IMR-90 (cell line): Measurements from ENCODE around the gene NR2F2. TPM values are rescaled to one million over a fixed set of nuclear protein-coding genes. Genes with fewer than 3 reads are reported as not detected.

Experiments used
- ATAC-seq: fragments of 200-7000 bp; cut with Tn5 transposase; 2 replicates; pipeline ENCODE4 v1.9.1; 2020; ENCODE audit warnings: low read depth, mild to moderate bottlenecking, moderate library complexity
- BruUV-seq: library from RNA; stranded (reverse); fragments of 400-500 nt; replicated peaks from 2 replicates; lab custom pipeline; 2021; lab: Mats Ljungman, UMichigan
- CTCF ChIA-PET: fragments of 300-600 bp; formaldehyde crosslinking; extraction: SDS; loops from one replicate; lab custom pipeline; 2021; ENCODE audit warnings: antibody characterized with exemption; lab: Yijun Ruan, JAX
- POLR2A ChIA-PET: fragments of 300-600 bp; sonication (Branson Sonifier 250); formaldehyde crosslinking; loops from one replicate; lab custom pipeline; 2022; ENCODE audit warnings: antibody characterized with exemption; ENCODE audit not compliant: unreplicated experiment; lab: Charles Lee
- DNase-seq: peaks from one replicate; pipeline ENCODE4 v3.0.0; 2013
- H2AFZ ChIP-seq: replicated peaks from 2 replicates; pipeline ENCODE3; 2013; ENCODE audit warnings: low read length, mild to moderate bottlenecking; ENCODE audit not compliant: poor library complexity
- H2AK5ac ChIP-seq: 2 replicates; pipeline ENCODE4 v1.6.1; 2013; ENCODE audit warnings: low read depth, low read length, inconsistent platforms
- H2AK9ac ChIP-seq: replicated peaks from 2 replicates; pipeline ENCODE3; 2013; ENCODE audit warnings: mild to moderate bottlenecking, low read depth, low read length, moderate library complexity; ENCODE audit not compliant: poor library complexity
- H2BK120ac ChIP-seq: 2 replicates; pipeline ENCODE4 v1.6.1; 2013; ENCODE audit warnings: low read depth, low read length, inconsistent platforms
- H2BK15ac ChIP-seq: 3 replicates; pipeline ENCODE4 v1.6.1; 2013; ENCODE audit warnings: low read depth, low read length, inconsistent platforms
- H2BK20ac ChIP-seq: 2 replicates; pipeline ENCODE4 v1.6.1; 2013; ENCODE audit warnings: low read depth, mild to moderate bottlenecking, inconsistent platforms, low read length, moderate library complexity
- H2BK5ac ChIP-seq: 2 replicates; pipeline ENCODE4 v1.6.1; 2013; ENCODE audit warnings: mild to moderate bottlenecking, low read depth, low read length, inconsistent platforms; ENCODE audit not compliant: poor library complexity, severe bottlenecking
- H3K14ac ChIP-seq: replicated peaks from 2 replicates; pipeline ENCODE4 v1.6.1; 2013; ENCODE audit warnings: low read depth, low read length, inconsistent platforms
- H3K18ac ChIP-seq: 2 replicates; pipeline ENCODE4 v1.6.1; 2013; ENCODE audit warnings: low read depth, low read length, control low read depth
- H3K23ac ChIP-seq: 2 replicates; pipeline ENCODE4 v1.6.1; 2013; ENCODE audit warnings: low read depth, low read length, inconsistent platforms
- H3K27ac ChIP-seq: 2 replicates; pipeline ENCODE4 v1.5.1; 2013; ENCODE audit warnings: mild to moderate bottlenecking, control low read depth, low read length; ENCODE audit not compliant: insufficient read depth
- H3K27me3 ChIP-seq: 2 replicates; pipeline ENCODE4 v1.6.1; 2013; ENCODE audit warnings: low read length; ENCODE audit not compliant: control insufficient read depth, insufficient read depth
- H3K36me3 ChIP-seq: 2 replicates; pipeline ENCODE4 v1.6.1; 2013; ENCODE audit warnings: low read length, mixed read lengths; ENCODE audit not compliant: control insufficient read depth, insufficient read depth
- H3K4ac ChIP-seq: 2 replicates; pipeline ENCODE4 v1.6.1; 2013; ENCODE audit warnings: low read depth, low read length, inconsistent platforms
- H3K4me1 ChIP-seq: 2 replicates; pipeline ENCODE4 v1.6.1; 2013; ENCODE audit warnings: low read length, mixed read lengths; ENCODE audit not compliant: control insufficient read depth, insufficient read depth
- H3K4me2 ChIP-seq: 2 replicates; pipeline ENCODE4 v1.6.1; 2013; ENCODE audit warnings: low read depth, mild to moderate bottlenecking, control low read depth, low read length, moderate library complexity
- H3K4me3 ChIP-seq: 2 replicates; pipeline ENCODE4 v1.5.1; 2013; ENCODE audit warnings: low read depth, mild to moderate bottlenecking, control low read depth, low read length, moderate library complexity; ENCODE audit not compliant: insufficient read depth
- H3K56ac ChIP-seq: 2 replicates; pipeline ENCODE4 v1.6.1; 2013; ENCODE audit warnings: low read length, inconsistent platforms; ENCODE audit not compliant: insufficient read depth; ENCODE audit errors: extremely low read depth
- H3K79me1 ChIP-seq, 2 experiments: 2 replicates each; pipeline ENCODE4 v1.6.1; 2013; ENCODE audit warnings: low read length in 2 of 2, inconsistent platforms in 1 of 2, low read depth in 1 of 2
- H3K9ac ChIP-seq: 2 replicates; pipeline ENCODE4 v1.6.1; 2013; ENCODE audit warnings: low read depth, low read length, control low read depth
- H3K9me1 ChIP-seq: 2 replicates; pipeline ENCODE4 v1.6.1; 2013; ENCODE audit warnings: low read length, inconsistent platforms; ENCODE audit not compliant: insufficient read depth
- H3K9me3 ChIP-seq: 2 replicates; pipeline ENCODE4 v1.6.1; 2013; ENCODE audit warnings: low read length; ENCODE audit not compliant: control insufficient read depth, insufficient read depth
- H4K20me1 ChIP-seq: 2 replicates; pipeline ENCODE4 v1.6.1; 2013; ENCODE audit warnings: low read length, inconsistent platforms; ENCODE audit not compliant: insufficient read depth
- H4K5ac ChIP-seq: 2 replicates; pipeline ENCODE4 v1.6.1; 2013; ENCODE audit warnings: mild to moderate bottlenecking, low read depth, low read length, control low read depth
- H4K8ac ChIP-seq, 2 experiments: 2 replicates each; pipeline ENCODE4 v1.6.1; 2013; ENCODE audit warnings: low read depth in 2 of 2, low read length in 2 of 2, control low read depth in 1 of 2, inconsistent platforms in 1 of 2
- H4K91ac ChIP-seq: 2 replicates; pipeline ENCODE4 v1.6.1; 2013; ENCODE audit warnings: low read depth, low read length, inconsistent platforms; ENCODE audit not compliant: insufficient read depth
- BHLHE40 ChIP-seq: fragments of 150-350 bp; IDR thresholded peaks from 2 replicates; pipeline ENCODE4 v1.6.1; 2016; ENCODE audit warnings: mild to moderate bottlenecking, low read depth, low read length
- ELK1 ChIP-seq: fragments of 150-350 bp; IDR thresholded peaks from 2 replicates; pipeline ENCODE4 v1.6.1; 2016; ENCODE audit warnings: low read depth, mild to moderate bottlenecking, low read length, moderate library complexity, borderline replicate concordance
- MAZ ChIP-seq: IDR thresholded peaks from 2 replicates; pipeline ENCODE4 v1.6.1; 2012; ENCODE audit warnings: low read depth, mild to moderate bottlenecking, low read length, improper control_type of control experiment, moderate library complexity, borderline replicate concordance
- MXI1 ChIP-seq: IDR thresholded peaks from 2 replicates; pipeline ENCODE4 v1.6.1; 2012; ENCODE audit warnings: low read depth, mild to moderate bottlenecking, low read length, moderate library complexity, borderline replicate concordance
- POLR2A ChIP-seq: IDR thresholded peaks from 2 replicates; pipeline ENCODE4 v1.6.1; 2012; ENCODE audit warnings: mild to moderate bottlenecking, low read depth, low read length
- RAD21 ChIP-seq: IDR thresholded peaks from 2 replicates; pipeline ENCODE4 v1.6.1; 2012; ENCODE audit warnings: low read length, improper control_type of control experiment
- RCOR1 ChIP-seq: IDR thresholded peaks from 2 replicates; pipeline ENCODE4 v1.6.1; 2012; ENCODE audit warnings: mild to moderate bottlenecking, low read length, improper control_type of control experiment; ENCODE audit not compliant: insufficient replicate concordance
- WGBS, 2 experiments: methylation state at CpG; one replicate each; pipeline versions ENCODE4 v1.1.5 to v1.1.7; 2013; ENCODE audit warnings: missing lambda C conversion rate in 2 of 2; ENCODE audit not compliant: insufficient read length in 1 of 2; ENCODE audit errors: extremely low coverage in 2 of 2; 5-methylcytosine and 5-hydroxymethylcytosine counted together
- dilution Hi-C: fragments of 300-500 bp; cut with HindIII; formaldehyde crosslinking; loops from one replicate; pipeline ENCODE4 v1.14.3; 2018; ENCODE audit warnings: low sequenced_read_pairs; ENCODE audit not compliant: unreplicated experiment
- in situ Hi-C: fragments of 300-500 bp; cut with MboI; formaldehyde crosslinking; loops from 3 replicates; pipeline ENCODE4 v1.14.3; 2019; ENCODE audit warnings: low sequenced_read_pairs, inconsistent platforms, mixed read lengths
- intact Hi-C: fragments of 100-400 bp; cut with micrococcal nuclease; formaldehyde crosslinking; loops from 2 replicates; pipeline ENCODE4 v1.10.0; 2022
- polyA plus RNA-seq, 3 experiments: library from polyadenylated mRNA; depleted of rRNA; stranded (reverse); fragments of >200 nt; gene quantifications; 2 replicates each; pipeline ENCODE4 v1.2.3, GENCODE V29; 2012; ENCODE audit warnings: low replicate concordance in 1 of 3
- total RNA-seq: library from RNA; depleted of rRNA; stranded (reverse); fragments of >200 nt; gene quantifications from 2 replicates; pipeline ENCODE4 v1.2.3, GENCODE V29; 2012
- TF ChIP-seq, protein P1 (sequence below): conservative IDR thresholded peaks from 2 replicates; pipeline ENCODE4 v1.5.1; 2012; ENCODE audit warnings: mild to moderate bottlenecking, low read depth, low read length, improper control_type of control experiment

NR2F2 gene
- total and polyA plus RNA-seq, 2 of the 4 experiments (the other 2 are of a cell fraction) = 20.3 to 161 TPM

DNA sequence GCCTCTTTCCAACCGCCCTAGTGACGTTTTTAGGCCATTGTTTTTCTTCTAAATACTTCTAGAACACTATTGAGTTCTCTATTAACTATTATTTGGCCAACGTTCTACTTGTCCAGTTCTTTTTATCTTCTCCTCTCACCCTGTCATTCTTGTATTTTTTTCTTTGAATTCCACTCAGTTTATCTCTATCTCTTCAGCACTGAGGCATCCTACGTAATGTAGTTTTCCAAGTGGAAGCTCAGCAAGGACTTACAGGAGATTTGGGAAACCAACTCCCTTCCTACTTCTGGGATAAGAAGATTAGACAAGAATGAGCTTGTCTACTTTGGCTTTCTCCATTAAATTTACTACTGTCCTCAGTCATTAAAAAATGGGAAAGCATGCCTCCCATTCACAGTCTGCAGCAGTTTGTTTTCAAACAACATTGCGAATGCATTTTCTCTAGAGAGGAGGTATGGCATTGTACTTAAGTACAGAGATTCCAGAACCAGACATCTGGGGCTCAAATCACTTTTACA lies 21.3 kb upstream of the NR2F2 start:
- Histone ChIP-seq H3K9me3 (no peaks in the 10 kb centered on the region), H3K9ac (no peak overlapping the region), H3K4me3 (no peak overlapping the region), H2AFZ (no peak overlapping the region), H4K20me1 (no peaks in the 10 kb centered on the region), H3K4me2 (no peak overlapping the region), H3K18ac (no peak overlapping the region), H4K91ac (no peak overlapping the region), H2AK5ac (no peak overlapping the region), H3K23ac (no peak overlapping the region), H3K14ac (no peak overlapping the region), H4K8ac (no peak overlapping the region), H2AK9ac (no peak overlapping the region), H3K4me1 (no peaks in the 10 kb centered on the region), H3K4ac (no peak overlapping the region), H3K36me3 (no peaks in the 10 kb centered on the region), H3K79me1 (no peaks in the 10 kb centered on the region; a peak in 1 of 4 replicates), H2BK20ac (no peak overlapping the region), H2BK15ac (no peak overlapping the region), H3K56ac (no peak overlapping the region), H3K27me3 (no peaks in the 10 kb centered on the region), H2BK120ac (no peak overlapping the region), H3K9me1 (no peaks in the 10 kb centered on the region), H4K5ac (no peak overlapping the region), H2BK5ac (no peak overlapping the region), H3K27ac (no peak overlapping the region)
- TF ChIP-seq MAZ (no peak), RAD21 (no peak), MXI1 (no peak), POLR2A (no peak), RCOR1 (no peak), BHLHE40 (no peak), ELK1 (no peak)
- TF ChIP-seq, protein P1, sequence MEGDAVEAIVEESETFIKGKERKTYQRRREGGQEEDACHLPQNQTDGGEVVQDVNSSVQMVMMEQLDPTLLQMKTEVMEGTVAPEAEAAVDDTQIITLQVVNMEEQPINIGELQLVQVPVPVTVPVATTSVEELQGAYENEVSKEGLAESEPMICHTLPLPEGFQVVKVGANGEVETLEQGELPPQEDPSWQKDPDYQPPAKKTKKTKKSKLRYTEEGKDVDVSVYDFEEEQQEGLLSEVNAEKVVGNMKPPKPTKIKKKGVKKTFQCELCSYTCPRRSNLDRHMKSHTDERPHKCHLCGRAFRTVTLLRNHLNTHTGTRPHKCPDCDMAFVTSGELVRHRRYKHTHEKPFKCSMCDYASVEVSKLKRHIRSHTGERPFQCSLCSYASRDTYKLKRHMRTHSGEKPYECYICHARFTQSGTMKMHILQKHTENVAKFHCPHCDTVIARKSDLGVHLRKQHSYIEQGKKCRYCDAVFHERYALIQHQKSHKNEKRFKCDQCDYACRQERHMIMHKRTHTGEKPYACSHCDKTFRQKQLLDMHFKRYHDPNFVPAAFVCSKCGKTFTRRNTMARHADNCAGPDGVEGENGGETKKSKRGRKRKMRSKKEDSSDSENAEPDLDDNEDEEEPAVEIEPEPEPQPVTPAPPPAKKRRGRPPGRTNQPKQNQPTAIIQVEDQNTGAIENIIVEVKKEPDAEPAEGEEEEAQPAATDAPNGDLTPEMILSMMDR = no peak
- in situ Hi-C loops = no loop called here
- ChIA-PET CTCF (no interaction called here), POLR2A (no interaction called here)
- 67% methylated on average over 2 of the region's 5 CpGs; no CpG with 5 or more reads in 1 of the 2 experiments for WGBS, 2 experiments
- BruUV-seq = no TSS peak
- intact Hi-C loops = no loop called here
- DNase-seq (no peak), ATAC-seq (no peak)
- dilution Hi-C loops = no loop called here
